Breast epithelium (tissue), 4 donors: ENCODE data around the gene AHSG. TPM values are rescaled to one million over a fixed set of nuclear protein-coding genes. Genes with fewer than 3 reads are reported as not detected.

ENCODE experiments used
- DNase-seq, 2 donors: peaks; one replicate each; pipeline ENCODE4 v3.0.0-alpha.2; 2019; ENCODE audit warnings: low spot score in 2 of 2
- H3K27ac ChIP-seq, 2 donors: fragments of 200-600 bp; sonication (generic) in 1 of 2; one replicate each; pipeline ENCODE4 v1.5.1; 2016 to 2019; ENCODE audit warnings: mild to moderate bottlenecking in 1 of 2
- H3K27me3 ChIP-seq, 2 donors: fragments of 200-600 bp; sonication (generic) in 1 of 2; one replicate each; pipeline versions ENCODE4 v1.5.1 to v1.6.0; 2017 to 2019; ENCODE audit warnings: control low read depth in 1 of 2, mild to moderate bottlenecking in 1 of 2
- H3K36me3 ChIP-seq: fragments of 200-600 bp; one replicate; pipeline ENCODE4 v1.5.1; 2019
- H3K4me1 ChIP-seq, 2 donors: fragments of 200-600 bp; sonication (generic); one replicate each; pipeline ENCODE4 v1.5.1; 2016 to 2019; ENCODE audit warnings: control low read depth in 1 of 2
- H3K4me3 ChIP-seq, 3 donors: fragments of 200-600 bp; sonication (generic); 1 replicate in 2 of 3; 2 replicates in 1 of 3; pipeline ENCODE4 v1.5.1; 2016 to 2019; ENCODE audit warnings: mild to moderate bottlenecking in 3 of 3, moderate library complexity in 2 of 3
- H3K9me3 ChIP-seq, 2 donors: fragments of 200-600 bp; sonication (generic) in 1 of 2; one replicate each; pipeline ENCODE4 v1.5.1; 2016 to 2019; ENCODE audit warnings: control low read depth in 1 of 2
- CTCF ChIP-seq, 3 donors: fragments of 450-650 bp; IDR thresholded peaks; one replicate each; pipeline ENCODE4 v1.5.1; 2016 to 2017; ENCODE audit warnings: antibody characterized with exemption in 3 of 3, mild to moderate bottlenecking in 3 of 3, moderate library complexity in 3 of 3
- POLR2A ChIP-seq: fragments of 450-650 bp; IDR thresholded peaks from one replicate; pipeline ENCODE4 v1.6.1; 2016; ENCODE audit warnings: antibody characterized with exemption, mild to moderate bottlenecking, moderate library complexity
- POLR2AphosphoS5 ChIP-seq, 3 donors: sonication (generic); formaldehyde crosslinking; IDR thresholded peaks; one replicate each; pipeline ENCODE4 v1.6.1; 2017; ENCODE audit warnings: antibody characterized with exemption in 3 of 3
- intact Hi-C: fragments of 100-400 bp; cut with DNase I; formaldehyde crosslinking; loops from one replicate; pipeline ENCODE4 v1.15.1; 2023; ENCODE audit warnings: low total_unique reads
- total RNA-seq, 3 donors: library from RNA; depleted of rRNA; stranded (reverse); fragments of >200 nt; gene quantifications; one replicate each; pipeline ENCODE4 v1.1.0, GENCODE V29; 2016

Gene AHSG
- total RNA-seq, 3 donors from 2014 or later: not detected

- Histone ChIP-seq H3K4me1 (no peaks in the 10 kb centered on the region), H3K9me3 (no peaks in the 10 kb centered on the region), H3K27ac (no peak overlapping the region), H3K36me3 (no peaks in the 10 kb centered on the region), H3K27me3 (no peaks in the 10 kb centered on the region), H3K4me3 (no peak overlapping the region)
- DNase-seq: no peak
- intact Hi-C loops: no loop called here
- TF ChIP-seq POLR2A: no peak
- TF ChIP-seq POLR2AphosphoS5 (IDR thresholded peaks at IDR 0.05): no peak
- TF ChIP-seq CTCF (IDR thresholded peaks at IDR 0.05): no peak
Observed at GRCh38 chr3:186608624-186609215, 4.1 kb upstream of the AHSG start.

- no peaks in the 10 kb centered on the region for H3K36me3 ChIP-seq
- intact Hi-C loops: no loop called here
- TF ChIP-seq POLR2AphosphoS5 (IDR thresholded peaks at IDR 0.05): no peak
- no peak for TF ChIP-seq POLR2A
- TF ChIP-seq CTCF (IDR thresholded peaks at IDR 0.05): no peak
- no peak overlapping the region for H3K27ac ChIP-seq
- no peak overlapping the region for H3K4me3 ChIP-seq
- no peak for DNase-seq
- peaks cover 0 to 3% of the 10 kb centered on the region in 2 donors for H3K27me3 ChIP-seq
- H3K9me3 ChIP-seq: no peaks in the 10 kb centered on the region
- H3K4me1 ChIP-seq: no peaks in the 10 kb centered on the region
Observed at GRCh38 chr3:186609247-186609868, 3.5 kb upstream of the AHSG start.

- H3K4me1 ChIP-seq: no peaks in the 10 kb centered on the region
Observed at GRCh38 chr3:186612065-186612464, 795 bp upstream of the AHSG start.

GRCh38 chr3:186613637-186614265 is 891 bp downstream of the AHSG start:
- Histone ChIP-seq H3K27me3 (peaks cover 0 to 10% of the 10 kb centered on the region in 2 donors), H3K9me3 (no peaks in the 10 kb centered on the region), H3K27ac (no peak overlapping the region), H3K4me1 (no peaks in the 10 kb centered on the region), H3K36me3 (no peaks in the 10 kb centered on the region), H3K4me3 (no peak overlapping the region)
- TF ChIP-seq POLR2AphosphoS5 (IDR thresholded peaks at IDR 0.05) (no peak), POLR2A (no peak), CTCF (IDR thresholded peaks at IDR 0.05) (no peak)
- intact Hi-C loops: no loop called here
- DNase-seq: no peak

More at GRCh38 chr3:186612065-186612464, 795 bp upstream of the AHSG start:
- Histone ChIP-seq H3K27ac (no peak overlapping the region), H3K9me3 (no peaks in the 10 kb centered on the region), H3K27me3 (peaks cover 0 to 10% of the 10 kb centered on the region in 2 donors), H3K4me3 (no peak overlapping the region), H3K36me3 (no peaks in the 10 kb centered on the region)
- DNase-seq: no peak
- TF ChIP-seq POLR2AphosphoS5 (IDR thresholded peaks at IDR 0.05) (no peak), POLR2A (no peak), CTCF (IDR thresholded peaks at IDR 0.05) (no peak)
- intact Hi-C loops: no loop called here

- H3K27me3 ChIP-seq: peaks cover 0 to 10% of the 10 kb centered on the region in 2 donors
- H3K4me3 ChIP-seq: no peak overlapping the region
- no peaks in the 10 kb centered on the region for H3K36me3 ChIP-seq
- intact Hi-C loops: no loop called here
- no peaks in the 10 kb centered on the region for H3K4me1 ChIP-seq
- H3K27ac ChIP-seq: no peak overlapping the region
- no peak for DNase-seq
- no peaks in the 10 kb centered on the region for H3K9me3 ChIP-seq
- TF ChIP-seq POLR2AphosphoS5 (IDR thresholded peaks at IDR 0.05): no peak
- no peak for TF ChIP-seq CTCF (IDR thresholded peaks at IDR 0.05)
- no peak for TF ChIP-seq POLR2A
Observed at GRCh38 chr3:186614266-186614596, 1.4 kb downstream of the AHSG start.
